AG09309 (cell line): ENCODE measurements around the gene GXYLT2.

Experiments
- DNase-seq: peaks from one replicate; pipeline ENCODE4 v3.0.0-alpha.2; 2010; ENCODE audit warnings: low read depth
- H3K4me3 ChIP-seq: 2 replicates; pipeline ENCODE4 v1.5.1; 2011; ENCODE audit warnings: mild to moderate bottlenecking, low read depth, low read length, moderate library complexity; ENCODE audit not compliant: control insufficient read depth
- TF ChIP-seq, protein P1 (sequence below): IDR thresholded peaks from 2 replicates; pipeline ENCODE4 v1.5.1; 2011; ENCODE audit warnings: mild to moderate bottlenecking, low read depth, low read length, inconsistent platforms; ENCODE audit not compliant: insufficient read depth, control insufficient read depth; ENCODE audit errors: missing control alignments

Gene GXYLT2

DNA sequence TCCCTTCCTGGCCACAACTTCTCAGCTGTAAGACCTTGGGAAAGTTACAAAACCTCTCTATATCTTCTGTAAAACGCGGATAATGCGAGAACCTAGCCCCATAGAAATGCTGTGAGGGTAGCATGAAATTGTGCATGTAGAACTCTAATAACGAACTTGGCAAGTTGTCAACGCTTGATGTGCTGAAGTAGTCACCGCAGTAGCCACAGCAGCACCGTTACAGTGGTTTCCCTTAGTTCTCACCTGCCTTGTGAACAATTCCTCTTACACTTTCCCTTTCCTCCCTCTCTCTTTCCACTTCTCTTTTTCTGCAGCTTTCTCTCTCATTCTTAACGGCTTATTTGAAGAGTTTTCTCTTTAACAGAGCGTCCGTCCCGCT lies 39.2 kb upstream of the GXYLT2 start:
- DNase-seq: no peak
- peak overlapping the region; percentile 76 for H3K4me3 ChIP-seq
- TF ChIP-seq, protein P1, sequence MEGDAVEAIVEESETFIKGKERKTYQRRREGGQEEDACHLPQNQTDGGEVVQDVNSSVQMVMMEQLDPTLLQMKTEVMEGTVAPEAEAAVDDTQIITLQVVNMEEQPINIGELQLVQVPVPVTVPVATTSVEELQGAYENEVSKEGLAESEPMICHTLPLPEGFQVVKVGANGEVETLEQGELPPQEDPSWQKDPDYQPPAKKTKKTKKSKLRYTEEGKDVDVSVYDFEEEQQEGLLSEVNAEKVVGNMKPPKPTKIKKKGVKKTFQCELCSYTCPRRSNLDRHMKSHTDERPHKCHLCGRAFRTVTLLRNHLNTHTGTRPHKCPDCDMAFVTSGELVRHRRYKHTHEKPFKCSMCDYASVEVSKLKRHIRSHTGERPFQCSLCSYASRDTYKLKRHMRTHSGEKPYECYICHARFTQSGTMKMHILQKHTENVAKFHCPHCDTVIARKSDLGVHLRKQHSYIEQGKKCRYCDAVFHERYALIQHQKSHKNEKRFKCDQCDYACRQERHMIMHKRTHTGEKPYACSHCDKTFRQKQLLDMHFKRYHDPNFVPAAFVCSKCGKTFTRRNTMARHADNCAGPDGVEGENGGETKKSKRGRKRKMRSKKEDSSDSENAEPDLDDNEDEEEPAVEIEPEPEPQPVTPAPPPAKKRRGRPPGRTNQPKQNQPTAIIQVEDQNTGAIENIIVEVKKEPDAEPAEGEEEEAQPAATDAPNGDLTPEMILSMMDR: no peak

DNA sequence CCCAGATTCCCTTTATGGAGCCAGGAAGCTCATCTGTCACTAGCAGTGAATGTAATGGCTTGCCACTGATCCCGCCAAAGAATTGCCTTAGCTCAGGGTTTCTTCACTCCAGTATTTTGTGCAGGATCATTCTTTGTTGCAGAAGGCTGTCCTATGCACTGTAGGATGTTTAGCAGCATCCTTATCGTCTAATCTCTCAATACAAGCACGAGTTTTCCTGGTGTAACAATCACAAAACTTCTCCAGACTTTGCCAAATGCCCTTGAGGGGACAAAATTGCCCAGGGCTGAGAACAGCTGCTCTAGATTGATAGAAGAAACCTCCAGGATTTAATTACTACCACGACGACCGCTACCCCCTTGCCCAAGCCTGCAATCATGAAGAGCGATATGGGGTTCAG lies 32.8 kb upstream of the GXYLT2 start:
- no peak overlapping the region for H3K4me3 ChIP-seq

DNA sequence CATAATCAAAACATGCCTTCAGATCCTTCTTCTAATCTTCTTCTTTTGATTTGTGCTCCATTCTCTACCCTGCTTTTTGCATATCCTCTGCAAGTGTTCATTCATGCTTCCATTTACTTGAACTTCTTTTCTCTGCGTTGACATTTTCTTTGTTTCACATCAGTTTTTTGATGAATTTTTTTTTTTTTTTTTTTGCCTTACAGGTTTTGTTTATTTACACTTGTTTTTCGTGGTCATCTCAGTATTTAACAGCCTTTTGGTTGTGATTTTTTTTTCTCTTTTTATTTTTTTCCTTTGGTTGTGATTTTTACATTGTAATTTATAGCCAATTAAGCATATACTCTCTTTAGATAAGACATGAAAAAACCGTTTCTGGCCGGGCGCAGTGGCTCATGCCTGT lies 27.8 kb upstream of the GXYLT2 start:
- TF ChIP-seq, protein P1: no peak
- no peak overlapping the region for H3K4me3 ChIP-seq
- no peak for DNase-seq

More for the DNA sequence above, 32.8 kb upstream of the GXYLT2 start:
- DNase-seq: no peak
- TF ChIP-seq, protein P1: no peak

DNA sequence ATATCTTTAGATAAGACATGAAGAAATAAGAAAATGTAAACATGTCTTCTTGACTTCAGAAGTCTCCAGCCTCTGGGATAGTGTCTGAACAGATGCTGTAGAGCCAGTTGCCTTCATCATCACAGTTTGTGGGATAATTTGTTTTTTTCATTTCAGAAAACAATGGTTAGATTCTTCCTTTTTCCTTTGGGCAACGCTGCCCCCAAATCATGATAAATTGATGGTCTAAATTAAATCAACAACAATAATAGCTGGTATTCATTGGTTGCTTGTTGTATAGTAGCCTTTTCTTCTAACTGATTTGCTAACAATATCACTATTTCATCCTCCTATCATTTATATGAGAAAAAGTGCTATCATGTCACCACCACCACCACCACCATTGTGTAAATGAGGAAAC lies 27.0 kb upstream of the GXYLT2 start:
- TF ChIP-seq, protein P1: no peak
- no peak for DNase-seq
- no peak overlapping the region for H3K4me3 ChIP-seq

DNA sequence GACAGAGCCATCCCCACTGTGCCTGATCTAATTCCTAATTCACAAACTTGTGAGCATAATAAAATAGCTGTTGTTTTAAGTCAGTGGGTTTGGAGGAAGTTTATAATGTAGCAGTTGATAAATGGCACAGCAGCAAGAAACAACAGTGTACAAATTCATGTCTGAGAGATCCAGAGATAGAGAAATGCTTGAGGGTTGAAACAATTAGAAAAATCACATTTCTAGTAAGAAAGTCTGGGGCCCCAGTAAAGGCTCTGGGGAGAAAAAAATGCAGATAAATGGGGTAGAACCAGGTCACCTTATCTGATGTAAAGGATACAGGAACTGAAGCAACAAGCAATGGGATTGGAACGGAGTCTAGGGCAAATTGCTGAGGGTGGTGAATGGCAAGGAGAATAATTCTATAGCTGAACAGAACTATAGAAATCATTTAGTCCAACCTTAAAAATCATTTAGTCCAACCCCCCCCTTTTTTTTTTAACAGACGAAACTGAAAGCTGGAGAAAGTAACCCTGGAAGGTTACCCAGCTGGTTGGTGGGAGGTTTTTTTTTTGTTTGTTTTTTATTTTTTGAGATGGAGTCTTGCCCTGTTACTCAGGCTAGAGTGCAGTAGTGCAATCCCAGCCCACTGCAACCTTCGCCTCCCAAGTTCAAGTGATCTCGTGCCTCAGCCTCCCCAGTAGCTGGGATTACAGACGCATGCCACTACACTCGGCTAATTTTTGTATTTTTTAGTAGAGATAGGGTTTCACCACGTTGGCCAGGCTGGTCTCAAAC lies 25.3 kb upstream of the GXYLT2 start:
- DNase-seq: no peak
- TF ChIP-seq, protein P1: no peak
- H3K4me3 ChIP-seq: no peak overlapping the region

DNA sequence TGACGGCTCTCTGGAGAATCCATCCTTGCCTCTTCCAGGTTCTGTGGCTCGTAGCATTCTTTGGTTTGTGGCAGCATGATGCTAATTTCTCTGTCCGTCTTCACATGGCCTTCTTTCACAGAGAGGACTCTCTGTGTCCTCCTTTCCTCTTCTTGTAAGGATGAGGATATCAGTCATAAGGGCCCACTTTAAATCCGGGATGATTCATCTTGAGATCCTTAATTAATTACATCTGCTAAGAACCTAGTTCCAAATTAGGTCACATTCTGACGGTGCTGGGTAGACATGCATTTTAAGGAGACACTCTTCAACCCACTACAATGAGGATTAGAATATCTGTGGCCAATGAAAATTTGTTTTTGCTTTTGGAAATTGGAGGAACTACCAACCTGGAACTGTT lies 15.7 kb upstream of the GXYLT2 start:
- no peak overlapping the region for H3K4me3 ChIP-seq
- peak; percentile 78 for DNase-seq
- TF ChIP-seq, protein P1: no peak

DNA sequence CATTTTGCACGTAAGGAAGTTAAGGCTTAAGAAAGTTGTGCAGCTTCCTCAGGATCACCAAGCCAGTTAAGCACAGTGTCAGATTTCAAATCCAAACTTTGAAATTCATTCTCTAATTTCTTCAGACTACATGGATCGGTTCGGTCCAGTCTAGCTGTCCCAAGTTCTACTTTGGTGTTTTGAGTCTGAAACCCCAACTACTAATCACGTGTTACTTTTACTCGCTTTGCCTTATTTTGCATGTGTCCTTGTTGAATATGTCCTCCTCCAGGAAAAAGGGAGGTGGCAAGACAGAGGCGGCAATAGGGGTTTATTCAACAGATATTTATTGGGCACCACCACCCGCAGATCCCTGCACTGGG lies 522 bp upstream of the GXYLT2 start:
- peak overlapping the region; percentile 49 for H3K4me3 ChIP-seq
- DNase-seq: no peak
- TF ChIP-seq, protein P1: no peak
